Mesendoderm (in vitro differentiated cells): ENCODE results near the gene BRPF1.
"Not testable (repeated sequence)": the region's sequence is repeated elsewhere in the genome, so short reads cannot be mapped to it uniquely, and the experiment has no call there.

ENCODE experiments used
- DNase-seq: peaks from one replicate; pipeline ENCODE4 v3.0.0; 2013
- H2AK5ac ChIP-seq: 2 replicates; pipeline ENCODE4 v1.6.1; 2013; ENCODE audit warnings: low read length, inconsistent platforms
- H2BK120ac ChIP-seq: 2 replicates; pipeline ENCODE4 v1.6.1; 2013; ENCODE audit warnings: low read depth, mild to moderate bottlenecking, low read length, moderate library complexity, mixed read lengths
- H2BK15ac ChIP-seq: replicated peaks from 2 replicates; pipeline ENCODE4 v1.6.1; 2013; ENCODE audit warnings: low read depth, mild to moderate bottlenecking, moderate library complexity
- H2BK5ac ChIP-seq: 2 replicates; pipeline ENCODE4 v1.6.1; 2013; ENCODE audit warnings: low read length, inconsistent platforms
- H3K18ac ChIP-seq: 2 replicates; pipeline ENCODE4 v1.6.1; 2013; ENCODE audit warnings: mild to moderate bottlenecking, low read length, mixed read lengths
- H3K23ac ChIP-seq: one replicate; pipeline ENCODE4 v1.6.1; 2013; ENCODE audit warnings: low read length
- H3K27ac ChIP-seq: 2 replicates; pipeline ENCODE4 v1.5.1; 2013; ENCODE audit warnings: low read depth, mild to moderate bottlenecking, inconsistent platforms, low read length, moderate library complexity
- H3K27me3 ChIP-seq: 2 replicates; pipeline ENCODE4 v1.6.1; 2013; ENCODE audit warnings: low read length, control low read depth, mild to moderate bottlenecking, inconsistent platforms; ENCODE audit not compliant: insufficient read depth, poor library complexity
- H3K36me3 ChIP-seq: 2 replicates; pipeline ENCODE4 v1.6.1; 2013; ENCODE audit warnings: low read length, inconsistent platforms; ENCODE audit not compliant: control insufficient read depth, insufficient read depth
- H3K4ac ChIP-seq: one replicate; pipeline ENCODE4 v1.6.1; 2013; ENCODE audit warnings: low read depth, mild to moderate bottlenecking, low read length, moderate library complexity
- H3K4me1 ChIP-seq: 2 replicates; pipeline ENCODE4 v1.6.1; 2013; ENCODE audit warnings: low read depth, low read length, inconsistent platforms; ENCODE audit not compliant: control insufficient read depth
- H3K4me2 ChIP-seq: 2 replicates; pipeline ENCODE4 v1.6.1; 2013; ENCODE audit warnings: low read length
- H3K4me3 ChIP-seq: 2 replicates; pipeline ENCODE4 v1.5.1; 2013; ENCODE audit warnings: mild to moderate bottlenecking, low read length
- H3K56ac ChIP-seq: one replicate; pipeline ENCODE4 v1.6.1; 2013; ENCODE audit warnings: low read length
- H3K79me1 ChIP-seq: 2 replicates; pipeline ENCODE4 v1.6.1; 2013; ENCODE audit warnings: low read length, inconsistent platforms
- H3K79me2 ChIP-seq: 2 replicates; pipeline ENCODE4 v1.6.1; 2013; ENCODE audit warnings: mild to moderate bottlenecking, low read length; ENCODE audit not compliant: control insufficient read depth, insufficient read depth
- H3K9ac ChIP-seq: 2 replicates; pipeline ENCODE4 v1.6.1; 2013; ENCODE audit warnings: low read length, inconsistent platforms
- H4K5ac ChIP-seq: one replicate; pipeline ENCODE4 v1.6.1; 2013; ENCODE audit warnings: low read length
- H4K8ac ChIP-seq: one replicate; pipeline ENCODE4 v1.6.1; 2013; ENCODE audit warnings: low read depth, mild to moderate bottlenecking, control low read depth, low read length, moderate library complexity
- WGBS: extraction: QIAGEN DNeasy Blood & Tissue Kit; methylation state at CpG from one replicate; pipeline ENCODE4 v1.1.7; 2013; ENCODE audit warnings: low lambda C conversion rate, missing lambda C conversion rate; ENCODE audit not compliant: insufficient coverage; ENCODE audit errors: extremely low coverage; 5-methylcytosine and 5-hydroxymethylcytosine counted together

Gene BRPF1

DNA sequence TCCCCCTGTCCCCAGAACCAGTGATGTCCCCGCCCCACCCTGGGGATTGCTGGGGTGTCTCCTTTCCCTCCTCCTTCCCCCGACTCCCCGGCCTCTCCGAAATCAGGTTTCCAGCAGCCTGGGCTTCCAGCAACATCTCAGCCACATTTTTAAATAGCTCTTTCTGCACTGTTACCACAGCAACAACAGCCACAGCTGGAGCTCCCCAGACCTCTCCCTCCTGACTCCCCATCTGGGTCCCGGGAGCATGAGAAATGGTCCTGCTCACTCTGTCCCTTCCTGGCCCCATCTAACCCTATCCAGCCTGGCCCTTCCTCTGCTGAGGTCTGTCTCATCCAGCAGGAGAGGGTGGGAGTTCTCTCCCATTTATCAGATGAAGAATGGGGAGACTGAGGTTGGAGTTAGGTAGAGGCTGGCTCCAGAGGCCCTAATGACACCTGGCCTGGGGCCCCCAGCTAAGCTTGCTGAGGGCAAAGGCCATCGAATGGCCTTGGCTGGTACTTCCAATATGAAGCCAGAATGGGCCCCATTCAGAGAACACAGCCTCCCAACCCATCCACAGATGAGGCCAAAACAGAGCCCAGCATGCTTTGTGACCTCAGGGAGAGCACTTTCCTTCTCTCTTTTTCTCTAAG lies 36.7 kb downstream of the BRPF1 start:
- H3K4ac ChIP-seq = no peak overlapping the region
- no peak overlapping the region for H2AK5ac ChIP-seq

DNA sequence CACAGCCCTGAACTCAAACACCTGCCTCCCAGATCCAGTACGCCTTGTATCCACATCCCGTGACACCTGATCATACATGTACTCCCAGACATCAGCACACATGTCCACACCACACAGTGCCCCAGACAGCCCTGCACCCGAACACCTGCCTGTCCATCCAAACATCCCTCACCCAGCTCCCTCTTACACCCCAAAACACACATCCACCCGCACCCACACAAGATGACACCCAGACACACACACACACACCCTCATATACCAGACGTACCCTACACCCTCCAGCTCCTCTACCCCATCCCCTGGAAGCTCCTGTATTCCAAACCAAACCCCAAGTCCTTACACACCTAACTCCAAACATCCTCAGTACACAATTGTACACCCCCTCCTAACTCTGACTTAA lies 37.5 kb downstream of the BRPF1 start:
- H3K4me3 ChIP-seq = no peak overlapping the region
- no peak overlapping the region for H3K56ac ChIP-seq
- H3K79me1 ChIP-seq = no peaks in the 10 kb centered on the region
- H3K27me3 ChIP-seq = no peaks in the 10 kb centered on the region
- no peak overlapping the region for H3K4me2 ChIP-seq
- H3K4me1 ChIP-seq = no peaks in the 10 kb centered on the region
- no peak overlapping the region for H3K18ac ChIP-seq
- peak overlapping the region; percentile 89 for H3K23ac ChIP-seq
- no peak overlapping the region for H4K5ac ChIP-seq
- H2BK5ac ChIP-seq = no peak overlapping the region
- no peak overlapping the region for H2BK120ac ChIP-seq
- no peak overlapping the region for H3K4ac ChIP-seq
- no peak overlapping the region for H3K27ac ChIP-seq
- H4K8ac ChIP-seq = no peak overlapping the region
- 100% methylated on average over 1 of the region's 5 CpGs for WGBS
- no peak overlapping the region for H2BK15ac ChIP-seq
- DNase-seq = no peak
- no peak overlapping the region for H2AK5ac ChIP-seq
- H3K36me3 ChIP-seq = no peaks in the 10 kb centered on the region
- H3K9ac ChIP-seq = no peak overlapping the region
- no peaks in the 10 kb centered on the region for H3K79me2 ChIP-seq

More for the DNA sequence above, 36.7 kb downstream of the BRPF1 start:
- Histone ChIP-seq H3K56ac (no peak overlapping the region), H3K36me3 (no peaks in the 10 kb centered on the region), H3K18ac (no peak overlapping the region), H3K27ac (no peak overlapping the region), H3K23ac (no peak overlapping the region), H3K4me3 (no peak overlapping the region), H4K5ac (no peak overlapping the region), H3K9ac (no peak overlapping the region), H2BK15ac (no peak overlapping the region), H3K79me2 (no peaks in the 10 kb centered on the region), H3K27me3 (no peaks in the 10 kb centered on the region), H3K4me2 (no peak overlapping the region), H2BK5ac (no peak overlapping the region), H3K4me1 (no peaks in the 10 kb centered on the region), H2BK120ac (no peak overlapping the region), H4K8ac (no peak overlapping the region), H3K79me1 (no peaks in the 10 kb centered on the region)
- no CpG with 5 or more reads among the region's 6 CpGs for WGBS
- DNase-seq = no peak

DNA sequence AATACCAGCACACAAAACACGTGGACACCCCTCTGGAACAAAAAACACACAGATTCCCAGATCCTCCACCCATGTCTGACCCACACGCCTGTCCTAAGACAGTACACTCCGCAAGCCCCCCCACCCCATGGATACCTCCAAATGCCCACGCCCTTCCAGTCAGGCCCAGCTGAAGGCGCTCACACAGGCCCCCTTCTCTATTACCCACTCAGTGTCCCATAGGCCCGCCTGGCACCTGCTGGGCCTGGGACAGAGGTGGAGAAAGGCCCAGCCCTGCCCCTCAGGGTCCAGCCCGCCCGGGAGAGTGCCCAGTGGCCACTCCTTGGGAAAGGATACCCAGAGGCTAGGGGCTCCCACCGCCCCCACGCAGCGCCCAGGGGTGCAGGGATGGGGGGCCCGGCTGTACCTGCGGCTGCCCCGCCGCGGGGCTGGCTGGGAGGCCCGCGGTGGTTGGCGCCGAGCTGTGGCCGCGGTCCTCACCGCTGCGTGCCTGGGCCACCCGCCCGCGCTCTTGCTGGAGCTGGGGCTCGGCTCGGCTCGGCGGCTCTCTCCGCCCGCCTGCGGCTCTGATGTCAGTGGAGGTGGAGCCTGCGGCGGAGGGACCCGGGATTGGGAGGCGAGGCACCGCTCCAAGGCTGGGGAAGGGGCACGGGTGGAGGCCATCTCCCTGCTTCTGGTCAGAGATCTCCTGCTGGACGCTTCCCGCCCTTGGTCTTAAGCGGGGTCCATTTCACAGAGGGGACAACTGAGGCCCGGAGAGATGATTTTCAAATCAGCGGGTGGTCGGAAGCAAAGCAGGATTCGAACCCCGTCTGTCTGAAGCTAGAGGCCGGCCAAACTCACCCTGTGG lies 38.1 kb downstream of the BRPF1 start, which contains the start of gene CAMK1:
Gene CAMK1, minus strand, starts transcription at position 522 of the 850 bp plus-strand sequence. CDS start 2,198 bp downstream, outside the sequence.
- Histone ChIP-seq H3K27ac (no peak within 1 kb of the TSS), H3K27me3 (no peaks in the 10 kb centered on the region), H4K8ac (no peak within 1 kb of the TSS), H3K4me3 (no peak within 1 kb of the TSS), H3K4me2 (peak within 1 kb of the TSS; percentile 64), H3K4ac (no peak within 1 kb of the TSS), H3K4me1 (no peaks in the 10 kb centered on the region), H2BK5ac (no peak within 1 kb of the TSS), H2BK15ac (no peak within 1 kb of the TSS), H2BK120ac (no peak within 1 kb of the TSS), H4K5ac (no peak within 1 kb of the TSS), H3K56ac (peak within 1 kb of the TSS; percentile 83), H3K79me1 (no peaks in the 10 kb centered on the region), H3K36me3 (no peaks in the 10 kb centered on the region), H3K23ac (peak within 1 kb of the TSS; percentile 89), H3K79me2 (no peaks in the 10 kb centered on the region), H3K18ac (peak within 1 kb of the TSS; percentile 7), H2AK5ac (no peak within 1 kb of the TSS), H3K9ac (peak within 1 kb of the TSS; percentile 55)
- peak; percentile 74 for DNase-seq
- WGBS = no CpG with 5 or more reads among the region's 49 CpGs

DNA sequence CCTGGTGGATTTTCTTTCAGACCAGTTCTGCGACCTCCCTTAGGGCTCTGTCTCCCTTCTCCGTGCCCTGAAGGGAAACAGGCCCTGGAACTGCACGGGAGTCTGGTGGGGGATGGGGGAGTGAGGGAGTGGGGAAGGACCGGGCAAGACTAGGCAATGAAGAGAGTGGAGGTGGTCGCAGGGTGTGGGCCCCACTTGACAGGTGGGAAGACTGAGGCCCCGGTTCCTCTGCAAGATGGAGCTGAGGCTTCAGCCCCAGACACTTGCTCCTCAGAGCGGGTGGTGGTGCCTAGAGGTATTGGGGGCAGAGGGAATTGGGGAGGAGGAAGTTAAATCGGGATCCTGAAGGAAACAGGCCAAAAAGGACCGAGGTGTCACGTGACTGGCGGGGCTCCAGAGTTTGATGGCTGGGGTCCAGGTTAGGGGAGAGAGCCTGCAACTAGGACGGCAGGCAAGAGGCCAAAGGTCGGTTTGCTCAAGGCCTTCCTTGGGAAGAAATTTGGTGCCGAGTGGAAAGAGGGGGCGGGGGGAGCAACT lies 38.8 kb downstream of the BRPF1 start:
- H3K23ac ChIP-seq = no peak overlapping the region
- H4K5ac ChIP-seq = no peak overlapping the region
- H3K4me3 ChIP-seq = no peak overlapping the region
- WGBS = no CpG with 5 or more reads among the region's 15 CpGs
- H3K4me1 ChIP-seq = no peaks in the 10 kb centered on the region
- no peak overlapping the region for H4K8ac ChIP-seq
- no peak overlapping the region for H3K18ac ChIP-seq
- peak overlapping the region; percentile 64 for H3K4me2 ChIP-seq
- H2BK120ac ChIP-seq = no peak overlapping the region
- peak overlapping the region; percentile 83 for H3K56ac ChIP-seq
- H3K9ac ChIP-seq = peak overlapping the region; percentile 55
- no peak for DNase-seq
- no peak overlapping the region for H2BK15ac ChIP-seq
- H3K4ac ChIP-seq = no peak overlapping the region
- no peak overlapping the region for H3K27ac ChIP-seq
- H3K36me3 ChIP-seq = no peaks in the 10 kb centered on the region
- no peaks in the 10 kb centered on the region for H3K27me3 ChIP-seq
- H2AK5ac ChIP-seq = no peak overlapping the region
- H3K79me1 ChIP-seq = no peaks in the 10 kb centered on the region
- H2BK5ac ChIP-seq = no peak overlapping the region
- H3K79me2 ChIP-seq = no peaks in the 10 kb centered on the region

DNA sequence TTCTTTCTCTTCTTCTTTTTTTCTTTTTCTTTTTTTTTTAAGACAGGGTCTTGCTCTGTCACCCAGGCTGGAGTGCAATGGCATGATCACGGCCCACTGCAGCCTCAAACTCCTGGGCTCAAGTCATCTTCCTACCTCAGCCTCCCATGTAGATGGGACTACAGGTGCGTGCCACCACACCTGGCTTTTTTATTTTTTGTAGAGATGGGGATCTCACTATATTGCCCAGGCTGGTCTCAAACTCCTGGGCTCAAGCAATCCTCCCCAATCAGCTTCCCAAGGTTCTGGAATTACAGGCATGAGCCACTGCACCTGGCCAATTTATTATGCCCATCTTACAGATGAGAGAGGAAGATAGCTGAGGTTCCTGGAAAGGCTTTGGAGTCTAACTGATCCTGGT lies 39.5 kb downstream of the BRPF1 start:
- DNase-seq, H2BK15ac ChIP-seq, H4K8ac ChIP-seq, H3K18ac ChIP-seq, H3K4me3 ChIP-seq, H3K4me1 ChIP-seq, H3K9ac ChIP-seq, H3K36me3 ChIP-seq, H3K27ac ChIP-seq, H2AK5ac ChIP-seq, H2BK5ac ChIP-seq, H3K4ac ChIP-seq, H4K5ac ChIP-seq, H3K79me2 ChIP-seq, H2BK120ac ChIP-seq, H3K56ac ChIP-seq, H3K79me1 ChIP-seq, H3K27me3 ChIP-seq, H3K4me2 ChIP-seq, H3K23ac ChIP-seq: not testable (repeated sequence)
- WGBS = no CpG with 5 or more reads among the region's 2 CpGs
